GM23338 (cell line): Measurements from ENCODE around the gene GBX1. TPM values are rescaled to one million over a fixed set of nuclear protein-coding genes. Genes with fewer than 3 reads are reported as not detected.
A peak's percentile ranks its signal among the peaks of the same experiment; 100 is the strongest.

Experiments
- ATAC-seq: fragments of 200-7000 bp; cut with Tn5 transposase; 3 replicates; pipeline ENCODE4 v1.9.1; 2020
- DNase-seq: peaks from one replicate; pipeline ENCODE4 v3.0.0-alpha.2; 2015; ENCODE audit warnings: low spot score
- H2AFZ ChIP-seq: fragments of 200-600 bp; sonication (generic); 2 replicates; pipeline ENCODE4 v1.8.0; 2016; ENCODE audit warnings: antibody characterized with exemption, mild to moderate bottlenecking, moderate library complexity
- H3F3A ChIP-seq: fragments of 200-600 bp; sonication (generic); replicated peaks from 2 replicates; pipeline ENCODE4 v1.8.0; 2017; ENCODE audit warnings: antibody characterized with exemption, mixed run types, low read depth
- H3K27ac ChIP-seq: fragments of 200-600 bp; sonication (generic); 2 replicates; pipeline ENCODE4 v1.6.1; 2016; ENCODE audit warnings: low read depth
- H3K27me3 ChIP-seq: fragments of 200-600 bp; sonication (generic); 2 replicates; pipeline ENCODE4 v1.8.0; 2016; ENCODE audit warnings: mild to moderate bottlenecking, mixed run types, moderate library complexity; ENCODE audit not compliant: insufficient read depth
- H3K36me3 ChIP-seq: fragments of 200-600 bp; sonication (generic); 2 replicates; pipeline ENCODE4 v1.8.0; 2016; ENCODE audit warnings: mild to moderate bottlenecking; ENCODE audit not compliant: insufficient read depth
- H3K4me1 ChIP-seq: fragments of 200-600 bp; sonication (generic); 2 replicates; pipeline ENCODE4 v1.8.0; 2016; ENCODE audit warnings: mild to moderate bottlenecking, moderate library complexity; ENCODE audit not compliant: insufficient read depth
- H3K4me2 ChIP-seq: fragments of 200-600 bp; sonication (generic); 2 replicates; pipeline ENCODE4 v1.7.1; 2017; ENCODE audit warnings: mixed run types
- H3K4me3 ChIP-seq: fragments of 200-600 bp; sonication (generic); 2 replicates; pipeline ENCODE4 v1.6.1; 2016; ENCODE audit warnings: mixed run types
- H3K79me2 ChIP-seq: fragments of 200-600 bp; sonication (generic); replicated peaks from 2 replicates; pipeline ENCODE4 v1.8.0; 2017; ENCODE audit warnings: mild to moderate bottlenecking; ENCODE audit not compliant: insufficient read depth
- H3K9me2 ChIP-seq: fragments of 200-600 bp; sonication (generic); 2 replicates; pipeline ENCODE4 v1.8.0; 2017; ENCODE audit not compliant: insufficient read depth
- H4K20me1 ChIP-seq: fragments of 200-600 bp; sonication (generic); replicated peaks from 2 replicates; pipeline ENCODE4 v1.8.0; 2017; ENCODE audit warnings: mild to moderate bottlenecking; ENCODE audit not compliant: insufficient read depth
- H3K27ac Mint-ChIP-seq: 2 replicates; pipeline ENCODE4 v1.8.0; 2020; ENCODE audit warnings: inconsistent platforms, mild to moderate bottlenecking, moderate library complexity, mixed read lengths
- H3K27me3 Mint-ChIP-seq: 3 replicates; pipeline ENCODE4 v1.8.0; 2022; ENCODE audit warnings: low read depth, mild to moderate bottlenecking, moderate library complexity, mixed read lengths, inconsistent platforms; ENCODE audit not compliant: insufficient read depth, poor library complexity
- H3K36me3 Mint-ChIP-seq: 3 replicates; pipeline ENCODE4 v1.8.0; 2021; ENCODE audit warnings: low read depth, mild to moderate bottlenecking, inconsistent platforms, moderate library complexity, mixed read lengths
- H3K4me1 Mint-ChIP-seq: 3 replicates; pipeline ENCODE4 v1.8.0; 2020; ENCODE audit warnings: mild to moderate bottlenecking, inconsistent platforms, mixed read lengths
- H3K4me3 Mint-ChIP-seq: 3 replicates; pipeline ENCODE4 v1.8.0; 2021; ENCODE audit warnings: moderate library complexity, mild to moderate bottlenecking, inconsistent platforms, mixed read lengths
- H3K9me3 Mint-ChIP-seq: 3 replicates; pipeline ENCODE4 v1.8.0; 2020; ENCODE audit warnings: moderate library complexity, mild to moderate bottlenecking, inconsistent platforms, mixed read lengths
- ETS1 ChIP-seq: IDR thresholded peaks from 2 replicates; pipeline ENCODE4 v1.6.1; 2016; ENCODE audit warnings: antibody characterized with exemption
- EZH2 ChIP-seq: fragments of 200-600 bp; sonication (generic); IDR thresholded peaks from one replicate; pipeline ENCODE4 v1.8.0; 2017; ENCODE audit warnings: antibody characterized with exemption, mild to moderate bottlenecking, low read depth; ENCODE audit not compliant: unreplicated experiment
- EZH2phosphoT487 ChIP-seq: fragments of 200-600 bp; sonication (generic); IDR thresholded peaks from one replicate; pipeline ENCODE4 v1.8.1; 2018; ENCODE audit warnings: antibody characterized with exemption; ENCODE audit not compliant: unreplicated experiment
- JUNB ChIP-seq: IDR thresholded peaks from one replicate; pipeline ENCODE4 v1.6.1; 2016; ENCODE audit warnings: antibody characterized with exemption; ENCODE audit not compliant: unreplicated experiment
- ZNF114 ChIP-seq: fragments of 250-450 bp; sonication (Bioruptor Pico); IDR thresholded peaks from 2 replicates; pipeline ENCODE4 v1.5.0; 2020; ENCODE audit warnings: mild to moderate bottlenecking, moderate library complexity
- ZNF331 ChIP-seq: fragments of 250-450 bp; sonication (Bioruptor Pico); IDR thresholded peaks from 2 replicates; pipeline ENCODE4 v1.5.0; 2020; ENCODE audit warnings: low read depth, mild to moderate bottlenecking, moderate library complexity
- ZNF462 ChIP-seq: fragments of 250-450 bp; sonication (Bioruptor Pico); IDR thresholded peaks from 2 replicates; pipeline ENCODE4 v1.5.0; 2020; ENCODE audit warnings: mild to moderate bottlenecking, moderate library complexity
- polyA plus RNA-seq: library from polyadenylated mRNA; unstranded; fragments of >200 nt; fragmentation: Nextera tagmentation; extraction: Ambion mirVana; gene quantifications from 2 replicates; pipeline ENCODE4 v1.2.1, GENCODE V29; 2016
- total RNA-seq: library from RNA; depleted of rRNA; stranded (reverse); fragments of >200 nt; shearing (Covaris generic); gene quantifications from 2 replicates; pipeline ENCODE4 v1.2.3, GENCODE V29; 2014

GBX1 gene
- total and polyA plus RNA-seq, 2 experiments from 2014 or later: 0.24 TPM; not detected in 1

- TF ChIP-seq ZNF462 (CRISPR knock-in tag): no peak
- TF ChIP-seq ETS1: no peak
- TF ChIP-seq EZH2: no peak
- TF ChIP-seq ZNF331: no peak
- no peak for TF ChIP-seq ZNF114 (CRISPR knock-in tag)
- no peak for TF ChIP-seq EZH2phosphoT487
- TF ChIP-seq JUNB: no peak
Measured at GRCh38 chr7:151161757-151162156, 5.7 kb downstream of the GBX1 start (continued).

- Mint-ChIP-seq H3K4me3 (no peak overlapping the region), H3K9me3 (no peaks in the 10 kb centered on the region), H3K27me3 (no peaks in the 10 kb centered on the region), H3K27ac (no peak overlapping the region), H3K4me1 (peaks cover 4% of the 10 kb centered on the region; the same call in 2 of the 3 replicates), H3K36me3 (no peaks in the 10 kb centered on the region)
- Histone ChIP-seq H3K27ac (no peak overlapping the region), H3K4me1 (no peaks in the 10 kb centered on the region), H3K4me3 (no peak overlapping the region), H2AFZ (no peak overlapping the region), H3K4me2 (no peak overlapping the region), H3F3A (no peaks in the 10 kb centered on the region), H4K20me1 (no peaks in the 10 kb centered on the region), H3K36me3 (no peaks in the 10 kb centered on the region), H3K9me2 (no peaks in the 10 kb centered on the region), H3K27me3 (peaks cover 38% of the 10 kb centered on the region), H3K79me2 (no peaks in the 10 kb centered on the region)
- DNase-seq (no peak), ATAC-seq (peak; percentile 64)
- TF ChIP-seq ZNF114 (CRISPR knock-in tag): no peak
- peak; percentile 10 for TF ChIP-seq EZH2
Measured at GRCh38 chr7:151157645-151158329, 9.7 kb downstream of the GBX1 start.
